ENCODE measurements around the gene CREBBP. TPM values are rescaled to one million over a fixed set of nuclear protein-coding genes. Genes with fewer than 3 reads are reported as not detected.

CREBBP gene
- total RNA-seq, 1 donor from 2014 or later: 151 TPM

DNA sequence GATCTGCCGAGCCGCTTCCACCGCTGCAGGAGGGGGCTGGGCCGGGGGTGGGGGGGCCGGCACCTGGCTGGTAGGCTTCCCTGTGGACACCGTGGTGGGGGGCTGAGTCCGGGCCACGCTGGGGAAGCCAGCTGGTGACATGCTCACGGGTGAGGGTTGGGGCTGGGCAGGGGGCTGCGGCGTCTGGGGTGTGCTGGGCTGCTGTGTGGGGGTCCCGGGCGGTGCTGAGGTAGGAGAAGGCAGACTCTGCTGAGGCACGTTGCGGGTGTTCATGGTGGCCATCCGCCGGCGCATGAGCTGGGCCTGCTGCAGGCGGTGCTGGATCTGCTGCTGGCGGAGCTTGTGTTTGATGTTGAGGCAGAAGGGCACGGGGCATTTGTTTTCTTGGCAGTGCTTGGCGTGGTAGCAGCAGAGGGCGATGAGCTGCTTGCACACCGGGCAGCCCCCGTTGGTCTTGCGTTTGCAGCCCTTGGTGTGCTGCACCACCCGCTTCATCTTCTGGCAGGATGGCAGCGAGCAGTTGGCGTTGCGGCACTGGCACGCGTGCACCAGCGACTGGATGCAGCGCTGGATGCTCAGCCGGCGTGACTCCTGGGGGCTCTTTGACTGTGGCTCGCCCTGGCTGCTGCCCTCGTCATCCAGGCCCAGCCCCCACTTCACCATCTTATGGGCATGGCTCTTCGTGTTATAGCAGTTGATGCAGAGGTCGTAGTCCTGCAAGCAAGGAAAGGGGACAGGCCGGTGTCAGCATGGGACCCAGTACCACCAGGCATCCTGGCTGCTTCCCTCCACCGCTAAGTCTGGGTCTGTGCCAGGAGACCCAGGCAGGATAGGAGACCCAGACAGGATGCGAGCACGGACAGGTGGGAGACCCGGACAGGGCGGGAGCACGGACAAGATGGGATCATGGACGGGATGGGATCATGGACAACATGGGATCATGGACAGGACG lies 151.1 kb downstream of the CREBBP start:
- H3K36me3 Mint-ChIP-seq: peaks cover 35% of the 10 kb centered on the region

DNA sequence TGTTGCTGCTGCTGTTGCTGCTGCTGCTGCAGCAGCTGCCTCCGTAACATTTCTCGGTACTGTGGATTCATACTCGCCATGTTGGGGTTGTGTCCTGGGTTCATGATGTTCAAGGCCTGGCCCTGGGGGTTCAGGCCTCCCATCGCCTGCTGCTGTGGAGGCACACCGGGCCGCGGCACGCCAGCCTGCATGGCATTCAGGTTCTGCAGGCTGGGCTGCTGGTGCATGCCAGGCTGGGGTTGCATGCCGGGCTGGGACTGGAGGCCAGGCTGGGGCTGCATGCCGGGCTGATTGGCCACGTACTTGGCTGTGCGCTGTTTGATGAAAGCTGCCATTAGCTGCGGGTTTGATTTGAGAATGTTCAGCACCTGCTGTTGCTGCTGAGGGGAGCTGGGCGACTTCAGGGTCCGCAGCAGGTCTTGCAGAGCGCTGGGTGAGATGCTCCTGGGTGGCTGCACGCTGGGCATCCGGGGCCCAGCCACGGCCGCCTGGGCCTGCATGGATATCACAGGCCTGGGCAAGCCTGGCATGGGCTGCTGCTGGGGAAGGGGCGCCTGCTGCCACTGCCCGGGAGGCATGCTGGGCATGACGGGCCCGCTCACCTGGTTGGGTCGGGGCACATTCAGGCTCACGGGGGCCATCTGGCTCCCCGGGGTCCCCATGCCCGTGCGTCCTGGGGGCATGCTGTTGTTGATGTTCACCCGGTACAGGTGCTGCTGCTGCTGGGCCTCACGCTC lies 151.9 kb downstream of the CREBBP start:
- Mint-ChIP-seq H3K4me1 (no peaks in the 10 kb centered on the region), H3K27ac (no peak overlapping the region)

More for the DNA sequence above, 151.1 kb downstream of the CREBBP start:
- Mint-ChIP-seq H3K27me3 (ENCODE audit: low read depth) (no peaks in the 10 kb centered on the region), H3K4me3 (no peak overlapping the region), H3K4me1 (no peaks in the 10 kb centered on the region), H3K9me3 (no peaks in the 10 kb centered on the region), H3K27ac (no peak overlapping the region)
- DNase-seq (ENCODE audit: low spot score in 2 of 2, unreplicated experiment in 2 of 2): no peak
- TF ChIP-seq, protein P1, sequence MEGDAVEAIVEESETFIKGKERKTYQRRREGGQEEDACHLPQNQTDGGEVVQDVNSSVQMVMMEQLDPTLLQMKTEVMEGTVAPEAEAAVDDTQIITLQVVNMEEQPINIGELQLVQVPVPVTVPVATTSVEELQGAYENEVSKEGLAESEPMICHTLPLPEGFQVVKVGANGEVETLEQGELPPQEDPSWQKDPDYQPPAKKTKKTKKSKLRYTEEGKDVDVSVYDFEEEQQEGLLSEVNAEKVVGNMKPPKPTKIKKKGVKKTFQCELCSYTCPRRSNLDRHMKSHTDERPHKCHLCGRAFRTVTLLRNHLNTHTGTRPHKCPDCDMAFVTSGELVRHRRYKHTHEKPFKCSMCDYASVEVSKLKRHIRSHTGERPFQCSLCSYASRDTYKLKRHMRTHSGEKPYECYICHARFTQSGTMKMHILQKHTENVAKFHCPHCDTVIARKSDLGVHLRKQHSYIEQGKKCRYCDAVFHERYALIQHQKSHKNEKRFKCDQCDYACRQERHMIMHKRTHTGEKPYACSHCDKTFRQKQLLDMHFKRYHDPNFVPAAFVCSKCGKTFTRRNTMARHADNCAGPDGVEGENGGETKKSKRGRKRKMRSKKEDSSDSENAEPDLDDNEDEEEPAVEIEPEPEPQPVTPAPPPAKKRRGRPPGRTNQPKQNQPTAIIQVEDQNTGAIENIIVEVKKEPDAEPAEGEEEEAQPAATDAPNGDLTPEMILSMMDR (IDR thresholded peaks at IDR 0.05; ENCODE audit: unreplicated experiment): no peak

DNA sequence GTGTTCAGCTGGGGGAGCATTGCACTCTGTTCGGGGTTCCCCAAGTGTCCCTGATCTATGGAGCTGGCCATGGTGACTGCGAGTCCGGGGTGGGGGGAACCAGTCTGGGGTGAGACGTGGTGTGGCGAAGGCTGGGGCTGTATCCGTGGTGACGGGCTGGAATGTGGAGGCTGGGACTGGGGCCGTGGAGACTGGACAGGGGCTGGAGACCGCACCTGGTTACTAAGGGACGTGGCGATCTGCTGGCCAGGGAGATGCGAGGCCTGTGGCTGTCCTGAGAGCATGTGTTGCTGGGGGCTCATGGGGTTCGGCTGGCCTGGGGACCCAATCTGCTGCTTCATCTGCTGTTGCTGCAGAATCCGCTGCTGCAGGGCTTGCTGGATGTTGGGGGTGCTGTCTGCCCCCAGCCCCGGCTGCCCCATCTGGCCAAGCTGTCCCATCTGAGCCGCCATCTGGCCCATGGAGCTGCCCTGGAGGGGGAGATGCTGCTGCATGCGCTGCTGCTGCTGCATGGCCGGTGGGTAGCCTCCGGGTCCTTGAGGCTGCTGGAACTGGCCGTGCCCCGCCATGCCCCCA lies 152.6 kb downstream of the CREBBP start:
- Mint-ChIP-seq H3K9me3 (no peaks in the 10 kb centered on the region), H3K27me3 (ENCODE audit: low read depth) (no peaks in the 10 kb centered on the region), H3K4me1 (no peaks in the 10 kb centered on the region), H3K27ac (no peak overlapping the region), H3K36me3 (peaks cover 26% of the 10 kb centered on the region), H3K4me3 (no peak overlapping the region)
- TF ChIP-seq, protein P1 (IDR thresholded peaks at IDR 0.05; ENCODE audit: unreplicated experiment): no peak
- DNase-seq (ENCODE audit: low spot score in 2 of 2, unreplicated experiment in 2 of 2): no peak

More for the DNA sequence above, 151.9 kb downstream of the CREBBP start:
- TF ChIP-seq, protein P1 (IDR thresholded peaks at IDR 0.05; ENCODE audit: unreplicated experiment): no peak
- H3K27me3 Mint-ChIP-seq (ENCODE audit: low read depth): no peaks in the 10 kb centered on the region
- H3K36me3 Mint-ChIP-seq: peaks cover 29% of the 10 kb centered on the region
- H3K9me3 Mint-ChIP-seq: no peaks in the 10 kb centered on the region
- no peak overlapping the region for H3K4me3 Mint-ChIP-seq
- no peak for DNase-seq (ENCODE audit: low spot score in 2 of 2, unreplicated experiment in 2 of 2)

DNA sequence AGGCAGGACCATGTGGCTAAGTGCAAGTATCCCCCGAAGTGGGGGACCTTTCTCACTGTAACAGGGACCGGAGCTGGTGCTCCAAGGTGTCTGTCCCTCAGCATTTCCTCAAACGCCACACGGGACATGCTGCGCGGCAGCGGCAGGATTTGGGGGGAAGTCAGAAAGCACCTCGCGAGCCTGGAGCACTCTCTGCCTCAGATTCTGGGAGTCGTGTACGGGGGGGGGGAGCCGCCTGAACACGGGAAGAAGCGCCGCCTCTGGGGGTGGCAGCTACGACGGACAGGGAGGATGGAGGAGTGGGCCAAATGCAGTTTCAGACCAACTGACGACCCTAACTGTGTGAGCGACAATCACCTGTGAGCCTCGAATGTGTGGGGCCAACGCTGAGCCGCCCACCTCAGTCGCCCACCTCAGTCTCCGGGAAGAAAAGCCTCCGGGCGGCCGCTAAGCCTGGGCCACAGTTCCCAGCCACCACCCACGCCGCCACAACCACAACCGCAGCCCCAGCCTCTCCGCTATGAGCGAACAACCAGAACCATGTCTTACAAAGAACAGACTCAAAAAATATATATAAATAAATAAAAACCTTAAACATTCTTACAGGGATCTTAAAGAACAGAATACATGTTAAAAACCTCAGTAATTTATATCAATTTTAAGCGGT lies 154.4 kb downstream of the CREBBP start:
- no peaks in the 10 kb centered on the region for H3K9me3 Mint-ChIP-seq
- no peak overlapping the region for H3K4me3 Mint-ChIP-seq
- no peaks in the 10 kb centered on the region for H3K4me1 Mint-ChIP-seq
- no peaks in the 10 kb centered on the region for H3K27me3 Mint-ChIP-seq (ENCODE audit: low read depth)
- TF ChIP-seq, protein P1 (IDR thresholded peaks at IDR 0.05; ENCODE audit: unreplicated experiment): no peak
- H3K27ac Mint-ChIP-seq: no peak overlapping the region
- H3K36me3 Mint-ChIP-seq: peaks cover 18% of the 10 kb centered on the region
- DNase-seq (ENCODE audit: low spot score in 2 of 2, unreplicated experiment in 2 of 2): no peak

DNA sequence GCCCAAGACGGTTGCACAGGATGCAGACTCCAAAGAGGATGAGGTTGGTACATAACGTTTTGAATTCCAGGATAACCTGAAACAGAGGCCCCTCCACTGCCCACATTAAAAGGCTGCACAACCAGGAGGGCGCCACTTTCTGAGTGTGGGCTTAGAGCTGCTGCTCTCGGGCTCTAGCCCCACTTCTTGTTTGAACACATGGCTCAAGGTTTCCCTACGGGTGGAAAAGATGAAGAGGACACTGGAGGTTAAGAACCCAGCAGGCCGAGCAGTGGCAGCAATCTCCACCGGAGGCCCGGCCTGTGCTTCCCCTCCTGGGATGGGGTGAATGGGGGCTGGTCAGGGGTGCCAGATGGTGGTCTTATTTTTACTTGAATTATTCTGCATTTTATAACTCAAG lies 155.2 kb downstream of the CREBBP start:
- no peak overlapping the region for H3K4me3 Mint-ChIP-seq
- TF ChIP-seq, protein P1 (IDR thresholded peaks at IDR 0.05; ENCODE audit: unreplicated experiment): no peak
- no peaks in the 10 kb centered on the region for H3K27me3 Mint-ChIP-seq (ENCODE audit: low read depth)
- H3K36me3 Mint-ChIP-seq: peaks cover 14% of the 10 kb centered on the region
- H3K4me1 Mint-ChIP-seq: no peaks in the 10 kb centered on the region
- no peak for DNase-seq (ENCODE audit: low spot score in 2 of 2, unreplicated experiment in 2 of 2)
- H3K27ac Mint-ChIP-seq: peak overlapping the region; percentile 34
- H3K9me3 Mint-ChIP-seq: no peaks in the 10 kb centered on the region

All from mesothelial cell of epicardium (in vitro differentiated cells).